GM08714 (cell line): ENCODE results near the gene WNT3.
A peak's percentile ranks its signal among the peaks of the same experiment; 100 is the strongest.
"Not testable (repeated sequence)": the region's sequence is repeated elsewhere in the genome, so short reads cannot be mapped to it uniquely, and the experiment has no call there.

Experiments used
- H3K4me3 ChIP-seq: fragments of 200-500 bp; sonication (Bioruptor generic); 2 replicates; pipeline ENCODE4 v1.5.1; 2014; ENCODE audit warnings: mild to moderate bottlenecking, low read length, inconsistent platforms
- ZNF274 ChIP-seq: IDR thresholded peaks from 2 replicates; pipeline ENCODE4 v1.6.1; 2012; ENCODE audit warnings: mild to moderate bottlenecking, low read depth, low read length

Gene WNT3

GRCh38 chr17:46772475-46773220 lies 45.8 kb downstream of the WNT3 start:
- H3K4me3 ChIP-seq, result peak overlapping the region; percentile 49; the same call in 1 of the 2 replicates
- no peak for TF ChIP-seq ZNF274

- TF ChIP-seq ZNF274, result no peak
- H3K4me3 ChIP-seq, result peak overlapping the region; percentile 49; the same call in 1 of the 2 replicates
These were observed 46.7 kb downstream of the WNT3 start for GRCh38 chr17:46771561-46772474.

- no peak for TF ChIP-seq ZNF274
- peak overlapping the region; percentile 44; the same call in 1 of the 2 replicates for H3K4me3 ChIP-seq
These were observed 47.5 kb downstream of the WNT3 start for GRCh38 chr17:46770818-46771560.

- H3K4me3 ChIP-seq, result no peak overlapping the region
These were observed 48.1 kb downstream of the WNT3 start for GRCh38 chr17:46770439-46770817.

GRCh38 chr17:46769531-46770438 lies 48.7 kb downstream of the WNT3 start:
- H3K4me3 ChIP-seq, result no peak overlapping the region
- no peak for TF ChIP-seq ZNF274

More at GRCh38 chr17:46770439-46770817, 48.1 kb downstream of the WNT3 start:
- TF ChIP-seq ZNF274, result no peak

DNA sequence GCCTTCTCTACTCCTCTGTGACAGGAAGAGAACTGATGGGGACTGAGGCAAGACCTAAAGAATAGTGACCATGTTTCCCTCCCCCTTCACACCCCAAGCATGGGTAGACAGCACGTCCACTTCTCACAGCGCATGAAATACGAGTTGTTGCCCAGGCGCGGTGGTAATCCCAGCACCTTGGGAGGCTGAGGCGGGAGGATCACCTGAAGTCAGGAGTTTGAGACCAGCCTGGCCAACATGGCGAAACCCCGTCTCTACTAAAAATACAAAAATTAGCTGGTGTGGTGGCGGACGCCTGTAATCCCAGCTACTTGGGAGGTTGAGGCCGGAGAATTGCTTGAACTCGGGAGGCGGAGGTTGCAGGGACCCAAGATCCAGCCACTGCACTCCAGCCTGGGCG lies 49.6 kb downstream of the WNT3 start:
- not testable (repeated sequence) for H3K4me3 ChIP-seq

DNA sequence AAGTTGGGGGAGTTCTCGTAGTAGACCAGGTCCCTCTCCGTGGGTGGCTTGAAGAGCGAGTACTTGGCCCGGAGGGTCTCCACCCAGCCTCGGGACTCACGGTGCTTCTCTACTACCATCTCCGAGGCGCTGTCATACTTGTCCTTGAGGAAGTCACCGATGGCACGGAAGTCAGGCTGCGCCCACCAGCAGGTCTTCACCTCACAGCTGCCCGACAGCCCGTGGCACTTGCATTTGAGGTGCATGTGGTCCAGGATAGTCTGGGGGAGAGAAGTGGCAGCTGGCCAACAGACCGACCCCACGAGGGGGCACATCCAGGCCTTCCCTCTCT lies 50.0 kb downstream of the WNT3 start:
- no peak overlapping the region for H3K4me3 ChIP-seq
- TF ChIP-seq ZNF274, result no peak

DNA sequence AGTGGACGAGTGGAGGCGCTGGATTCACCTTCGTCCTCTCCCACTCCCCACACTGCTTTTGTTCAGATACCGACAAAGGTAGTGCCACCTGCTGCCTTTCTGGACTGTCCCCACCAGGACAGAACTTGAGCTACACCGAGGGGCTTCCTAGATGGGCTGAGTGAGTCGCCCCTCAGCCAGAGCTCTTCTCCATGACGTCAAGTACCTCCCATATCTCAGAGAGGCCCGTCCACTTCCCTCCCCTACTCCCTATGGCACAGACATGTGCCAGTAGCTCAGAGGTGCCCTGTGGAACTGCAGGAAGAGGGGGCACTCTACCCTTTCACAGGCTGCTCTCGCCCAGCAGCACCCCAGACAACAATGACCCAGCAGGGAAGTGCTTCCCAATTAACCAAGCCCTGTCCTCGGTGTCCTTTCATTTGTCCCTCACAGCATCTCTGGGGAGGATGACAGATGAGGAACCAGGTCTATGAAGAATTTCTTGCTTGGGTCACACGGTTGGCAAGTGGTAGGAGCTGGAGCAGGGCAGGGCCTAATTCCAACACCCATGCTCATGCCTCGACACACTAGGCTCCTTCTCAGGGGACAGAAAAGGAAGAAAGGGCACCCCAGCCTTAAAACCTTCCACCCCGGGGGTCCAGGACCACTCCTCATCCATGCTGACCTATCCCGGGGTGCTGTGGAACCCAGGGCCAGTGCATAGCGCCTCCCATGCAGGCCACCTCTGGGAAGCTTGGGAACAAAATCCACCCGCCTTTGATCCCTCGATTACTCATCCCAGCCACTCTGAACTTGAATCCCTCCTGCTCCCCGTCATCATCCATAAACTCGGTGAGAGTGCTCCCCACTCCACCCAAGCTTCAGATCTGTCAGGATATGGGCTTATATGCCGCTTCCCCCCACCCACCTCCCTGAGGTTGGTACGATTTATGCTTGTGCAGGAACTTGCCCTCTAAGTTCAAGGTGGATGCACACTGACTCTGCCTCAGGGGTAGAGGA lies 51.7 kb downstream of the WNT3 start:
- H3K4me3 ChIP-seq, result no peak overlapping the region
- no peak for TF ChIP-seq ZNF274

- no peak overlapping the region for H3K4me3 ChIP-seq
- no peak for TF ChIP-seq ZNF274
These were observed 53.0 kb downstream of the WNT3 start for GRCh38 chr17:46765453-46765852.

DNA sequence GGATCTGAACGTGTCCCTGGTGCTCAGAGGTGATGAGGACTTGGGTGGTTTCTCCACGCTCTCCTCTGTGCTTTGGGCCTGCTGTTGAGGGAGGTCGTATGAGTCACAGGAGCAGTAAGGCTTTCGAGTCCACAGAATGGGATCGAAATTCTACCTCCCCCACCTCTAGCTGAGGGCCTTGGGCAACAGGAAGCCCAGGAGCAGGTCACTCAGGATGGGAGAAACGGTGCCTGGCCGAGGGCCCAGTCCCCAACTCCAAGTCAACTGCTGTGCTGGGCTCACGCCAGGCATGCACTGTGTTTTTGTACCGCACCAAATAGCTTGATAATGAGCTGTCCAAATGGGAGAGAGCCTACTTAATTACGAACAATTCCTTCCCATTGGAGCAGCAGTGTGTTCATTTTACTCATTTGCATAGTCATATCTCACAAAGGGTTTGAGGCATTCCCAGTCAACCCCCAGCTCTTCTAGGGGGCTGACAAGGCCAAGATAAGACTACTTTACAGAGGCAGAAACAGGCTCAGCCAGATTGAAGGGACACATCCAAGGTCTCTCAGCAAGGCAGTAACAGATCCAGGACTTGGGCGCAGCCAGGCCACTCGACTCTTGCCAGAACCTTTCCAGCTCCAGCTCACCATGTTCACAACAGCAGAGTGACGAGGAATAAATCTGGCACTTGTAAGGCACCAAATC lies 53.6 kb downstream of the WNT3 start:
- TF ChIP-seq ZNF274, result no peak
- H3K4me3 ChIP-seq, result no peak overlapping the region

GRCh38 chr17:46764000-46764708 lies 54.3 kb downstream of the WNT3 start:
- no peak for TF ChIP-seq ZNF274

More at GRCh38 chr17:46764000-46764708, 54.3 kb downstream of the WNT3 start:
- H3K4me3 ChIP-seq, result no peak overlapping the region
